ENCODE results near the gene VAC14.

- TF ChIP-seq POLR2A (IDR thresholded peaks at IDR 0.05) (no peak), POLR2AphosphoS5 (IDR thresholded peaks at IDR 0.05; ENCODE audit: insufficient read depth in 1 of 2, low read depth in 1 of 2) (no peak)
- TF ChIP-seq, protein P1, sequence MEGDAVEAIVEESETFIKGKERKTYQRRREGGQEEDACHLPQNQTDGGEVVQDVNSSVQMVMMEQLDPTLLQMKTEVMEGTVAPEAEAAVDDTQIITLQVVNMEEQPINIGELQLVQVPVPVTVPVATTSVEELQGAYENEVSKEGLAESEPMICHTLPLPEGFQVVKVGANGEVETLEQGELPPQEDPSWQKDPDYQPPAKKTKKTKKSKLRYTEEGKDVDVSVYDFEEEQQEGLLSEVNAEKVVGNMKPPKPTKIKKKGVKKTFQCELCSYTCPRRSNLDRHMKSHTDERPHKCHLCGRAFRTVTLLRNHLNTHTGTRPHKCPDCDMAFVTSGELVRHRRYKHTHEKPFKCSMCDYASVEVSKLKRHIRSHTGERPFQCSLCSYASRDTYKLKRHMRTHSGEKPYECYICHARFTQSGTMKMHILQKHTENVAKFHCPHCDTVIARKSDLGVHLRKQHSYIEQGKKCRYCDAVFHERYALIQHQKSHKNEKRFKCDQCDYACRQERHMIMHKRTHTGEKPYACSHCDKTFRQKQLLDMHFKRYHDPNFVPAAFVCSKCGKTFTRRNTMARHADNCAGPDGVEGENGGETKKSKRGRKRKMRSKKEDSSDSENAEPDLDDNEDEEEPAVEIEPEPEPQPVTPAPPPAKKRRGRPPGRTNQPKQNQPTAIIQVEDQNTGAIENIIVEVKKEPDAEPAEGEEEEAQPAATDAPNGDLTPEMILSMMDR (IDR thresholded peaks at IDR 0.05): no peak
Measured at GRCh38 chr16:70684146-70685060, 116.6 kb downstream of the VAC14 start.

Data from vagina (tissue), 2 donors.